22Rv1 (cell line): Measurements from ENCODE around the gene NEDD4L.

Source experiments
- ZFX ChIP-seq: fragments of 450-650 bp; IDR thresholded peaks from 2 replicates; pipeline ENCODE4 v1.6.1; 2017; ENCODE audit warnings: antibody characterized with exemption, borderline replicate concordance
- TF ChIP-seq, protein P1 (sequence below): fragments of 450-650 bp; IDR thresholded peaks from 2 replicates; pipeline ENCODE4 v1.5.1; 2017; ENCODE audit warnings: mild to moderate bottlenecking

GRCh38 chr18:58037163-58037562 is 6.9 kb upstream of the NEDD4L start:
- TF ChIP-seq, protein P1, sequence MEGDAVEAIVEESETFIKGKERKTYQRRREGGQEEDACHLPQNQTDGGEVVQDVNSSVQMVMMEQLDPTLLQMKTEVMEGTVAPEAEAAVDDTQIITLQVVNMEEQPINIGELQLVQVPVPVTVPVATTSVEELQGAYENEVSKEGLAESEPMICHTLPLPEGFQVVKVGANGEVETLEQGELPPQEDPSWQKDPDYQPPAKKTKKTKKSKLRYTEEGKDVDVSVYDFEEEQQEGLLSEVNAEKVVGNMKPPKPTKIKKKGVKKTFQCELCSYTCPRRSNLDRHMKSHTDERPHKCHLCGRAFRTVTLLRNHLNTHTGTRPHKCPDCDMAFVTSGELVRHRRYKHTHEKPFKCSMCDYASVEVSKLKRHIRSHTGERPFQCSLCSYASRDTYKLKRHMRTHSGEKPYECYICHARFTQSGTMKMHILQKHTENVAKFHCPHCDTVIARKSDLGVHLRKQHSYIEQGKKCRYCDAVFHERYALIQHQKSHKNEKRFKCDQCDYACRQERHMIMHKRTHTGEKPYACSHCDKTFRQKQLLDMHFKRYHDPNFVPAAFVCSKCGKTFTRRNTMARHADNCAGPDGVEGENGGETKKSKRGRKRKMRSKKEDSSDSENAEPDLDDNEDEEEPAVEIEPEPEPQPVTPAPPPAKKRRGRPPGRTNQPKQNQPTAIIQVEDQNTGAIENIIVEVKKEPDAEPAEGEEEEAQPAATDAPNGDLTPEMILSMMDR, result no peak
- no peak for TF ChIP-seq ZFX
